Upper lobe of left lung (tissue), 6 donors: ENCODE measurements around the gene NMNAT1. TPM values are rescaled to one million over a fixed set of nuclear protein-coding genes. Genes with fewer than 3 reads are reported as not detected.
"Not testable (repeated sequence)": the region's sequence is repeated elsewhere in the genome, so short reads cannot be mapped to it uniquely, and the experiment has no call there.

Source experiments
- ATAC-seq, 2 donors: fragments of 200-7000 bp; cut with Tn5 transposase; one replicate each; pipeline ENCODE4 v1.9.1; 2022; ENCODE audit warnings: mild to moderate bottlenecking in 2 of 2, moderate library complexity in 2 of 2; ENCODE audit not compliant: low FRiP score in 2 of 2
- DNase-seq, 2 donors: peaks; one replicate each; pipeline ENCODE4 v3.0.0-alpha.2; 2019 to 2020
- H3K27ac ChIP-seq, 4 donors: fragments of 200-600 bp; sonication (generic); one replicate each; pipeline ENCODE4 v1.5.1; 2016 to 2019
- H3K27me3 ChIP-seq, 4 donors: fragments of 200-600 bp; sonication (generic); one replicate each; pipeline ENCODE4 v1.5.1; 2017 to 2019
- H3K36me3 ChIP-seq, 4 donors: fragments of 200-600 bp; sonication (generic); one replicate each; pipeline ENCODE4 v1.5.1; 2016 to 2019
- H3K4me1 ChIP-seq, 4 donors: fragments of 200-600 bp; sonication (generic); one replicate each; pipeline ENCODE4 v1.5.1; 2018 to 2019
- H3K4me3 ChIP-seq, 4 donors: fragments of 200-600 bp; sonication (generic); one replicate each; pipeline ENCODE4 v1.5.1; 2017 to 2019; ENCODE audit warnings: mild to moderate bottlenecking in 2 of 4, moderate library complexity in 1 of 4
- H3K9me3 ChIP-seq, 4 donors: fragments of 200-600 bp; sonication (generic); one replicate each; pipeline ENCODE4 v1.5.1; 2018 to 2019
- EP300 ChIP-seq, 4 donors: sonication (generic); formaldehyde crosslinking; IDR thresholded peaks; one replicate each; pipeline ENCODE4 v1.5.1; 2017; ENCODE audit warnings: antibody characterized with exemption in 4 of 4, control low read depth in 2 of 4
- POLR2A ChIP-seq, 4 donors: fragments of 450-650 bp; IDR thresholded peaks; one replicate each; pipeline ENCODE4 v1.5.1; 2016 to 2017; ENCODE audit warnings: antibody characterized with exemption in 4 of 4, mild to moderate bottlenecking in 2 of 4
- POLR2AphosphoS5 ChIP-seq, 2 donors: sonication (generic); formaldehyde crosslinking; IDR thresholded peaks; one replicate each; pipeline ENCODE4 v1.5.1; 2017; ENCODE audit warnings: antibody characterized with exemption in 2 of 2
- WGBS, 2 donors: methylation state at CpG; one replicate each; pipeline ENCODE4 v1.1.5; 2017 to 2018; 5-methylcytosine and 5-hydroxymethylcytosine counted together
- total RNA-seq, 6 donors: library from RNA; depleted of rRNA in 4 of 6; stranded (reverse); fragments of >200 nt in 4 of 6; gene quantifications; one replicate each; pipeline versions ENCODE4 v1.1.0 to v1.2.1, GENCODE V29; 2016 to 2021
- TF ChIP-seq, protein P1 (sequence below), 6 experiments: fragments of 450-650 bp in 4 of 6; fragments of 200-600 bp in 2 of 6; sonication (generic) in 2 of 6; IDR thresholded peaks; one replicate each; pipeline ENCODE4 v1.5.1; 2016 to 2019; ENCODE audit warnings: antibody characterized with exemption in 6 of 6
- donor health status: DM: no; HTN: no; CAD: no; lungs with moderate emphysema.
- donor health status: DM: no; HTN: yes; CAD: no; lungs with severe emphysema.

NMNAT1 gene
- total RNA-seq, 6 donors from 2014 or later, result 4.6 to 13.6 (median 8.5) TPM

DNA sequence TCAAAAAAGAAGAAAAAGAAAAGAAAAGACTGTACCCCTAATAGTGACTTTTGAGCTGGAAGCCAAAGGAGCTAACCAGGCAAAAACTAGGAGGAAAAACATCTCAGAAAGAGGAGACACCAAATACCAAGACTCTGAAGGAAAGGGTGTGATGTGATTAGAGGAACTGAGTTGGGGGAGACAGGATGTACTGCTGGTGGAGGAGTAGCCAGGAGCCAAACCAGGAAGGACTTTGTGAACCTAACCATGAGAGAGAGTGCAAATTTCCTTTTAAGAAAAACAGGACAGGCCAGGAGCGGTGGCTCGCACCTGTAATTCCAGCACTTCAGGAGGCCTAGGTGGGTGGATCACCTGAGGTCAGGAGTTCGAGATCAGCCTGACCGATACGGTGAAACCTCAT, 49.6 kb downstream of the NMNAT1 start:
- no peak for ATAC-seq
- DNase-seq, result no peak
- no peaks in the 10 kb centered on the region for H3K9me3 ChIP-seq
- TF ChIP-seq POLR2A (IDR thresholded peaks at IDR 0.05) (no peak), POLR2AphosphoS5 (IDR thresholded peaks at IDR 0.05) (no peak), EP300 (IDR thresholded peaks at IDR 0.05) (no peak)
- TF ChIP-seq, protein P1, sequence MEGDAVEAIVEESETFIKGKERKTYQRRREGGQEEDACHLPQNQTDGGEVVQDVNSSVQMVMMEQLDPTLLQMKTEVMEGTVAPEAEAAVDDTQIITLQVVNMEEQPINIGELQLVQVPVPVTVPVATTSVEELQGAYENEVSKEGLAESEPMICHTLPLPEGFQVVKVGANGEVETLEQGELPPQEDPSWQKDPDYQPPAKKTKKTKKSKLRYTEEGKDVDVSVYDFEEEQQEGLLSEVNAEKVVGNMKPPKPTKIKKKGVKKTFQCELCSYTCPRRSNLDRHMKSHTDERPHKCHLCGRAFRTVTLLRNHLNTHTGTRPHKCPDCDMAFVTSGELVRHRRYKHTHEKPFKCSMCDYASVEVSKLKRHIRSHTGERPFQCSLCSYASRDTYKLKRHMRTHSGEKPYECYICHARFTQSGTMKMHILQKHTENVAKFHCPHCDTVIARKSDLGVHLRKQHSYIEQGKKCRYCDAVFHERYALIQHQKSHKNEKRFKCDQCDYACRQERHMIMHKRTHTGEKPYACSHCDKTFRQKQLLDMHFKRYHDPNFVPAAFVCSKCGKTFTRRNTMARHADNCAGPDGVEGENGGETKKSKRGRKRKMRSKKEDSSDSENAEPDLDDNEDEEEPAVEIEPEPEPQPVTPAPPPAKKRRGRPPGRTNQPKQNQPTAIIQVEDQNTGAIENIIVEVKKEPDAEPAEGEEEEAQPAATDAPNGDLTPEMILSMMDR (IDR thresholded peaks at IDR 0.05), result no peak
- no peaks in the 10 kb centered on the region for H3K36me3 ChIP-seq
- no peak overlapping the region for H3K4me3 ChIP-seq
- 76 to 81% methylated on average over 5 of the region's 5 CpGs for WGBS, 2 donors
- peaks cover 11 to 27% (median 13%) of the 10 kb centered on the region in 4 donors for H3K4me1 ChIP-seq
- peak overlapping the region in 1 of 4 donors; percentile 51 for H3K27ac ChIP-seq
- peaks cover 0 to 11% (median 9%) of the 10 kb centered on the region in 4 donors for H3K27me3 ChIP-seq

DNA sequence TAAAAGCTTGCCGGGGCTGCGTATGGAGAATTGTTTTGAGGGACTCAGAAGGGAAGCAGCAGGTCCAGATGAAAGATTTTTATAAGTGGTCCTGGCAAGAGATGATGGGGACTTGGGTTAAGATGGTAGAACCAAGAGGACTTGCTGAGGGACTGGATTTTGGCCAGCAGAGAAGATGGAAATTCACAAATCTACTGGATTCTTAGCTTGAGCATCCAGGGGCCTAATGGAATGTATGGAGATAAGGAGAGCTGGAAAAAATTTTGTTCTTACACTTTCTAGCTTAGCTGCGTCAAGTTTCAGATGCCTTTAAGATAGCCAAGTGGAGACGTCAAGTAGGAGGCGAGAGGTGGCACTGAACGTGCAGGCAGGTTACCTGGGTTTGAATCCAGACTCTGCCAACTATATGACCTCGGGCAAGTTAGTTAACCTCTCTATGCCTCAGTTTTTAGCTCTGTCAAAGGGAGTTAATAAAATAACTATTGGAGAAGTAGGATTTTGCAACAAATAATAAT, 50.3 kb downstream of the NMNAT1 start:
- Histone ChIP-seq H3K4me3 (no peak overlapping the region), H3K27me3 (peaks cover 0 to 12% (median 11%) of the 10 kb centered on the region in 4 donors), H3K9me3 (no peaks in the 10 kb centered on the region), H3K4me1 (peaks cover 13 to 30% (median 15%) of the 10 kb centered on the region in 4 donors), H3K36me3 (no peaks in the 10 kb centered on the region), H3K27ac (peak overlapping the region in 1 of 4 donors; percentile 51)
- DNase-seq, result no peak
- 71 to 74% methylated on average over 7 of the region's 7 CpGs for WGBS, 2 donors
- no peak for TF ChIP-seq POLR2AphosphoS5 (IDR thresholded peaks at IDR 0.05)
- TF ChIP-seq EP300 (IDR thresholded peaks at IDR 0.05), result no peak
- TF ChIP-seq POLR2A (IDR thresholded peaks at IDR 0.05), result no peak
- TF ChIP-seq, protein P1 (IDR thresholded peaks at IDR 0.05), result no peak
- no peak for ATAC-seq

DNA sequence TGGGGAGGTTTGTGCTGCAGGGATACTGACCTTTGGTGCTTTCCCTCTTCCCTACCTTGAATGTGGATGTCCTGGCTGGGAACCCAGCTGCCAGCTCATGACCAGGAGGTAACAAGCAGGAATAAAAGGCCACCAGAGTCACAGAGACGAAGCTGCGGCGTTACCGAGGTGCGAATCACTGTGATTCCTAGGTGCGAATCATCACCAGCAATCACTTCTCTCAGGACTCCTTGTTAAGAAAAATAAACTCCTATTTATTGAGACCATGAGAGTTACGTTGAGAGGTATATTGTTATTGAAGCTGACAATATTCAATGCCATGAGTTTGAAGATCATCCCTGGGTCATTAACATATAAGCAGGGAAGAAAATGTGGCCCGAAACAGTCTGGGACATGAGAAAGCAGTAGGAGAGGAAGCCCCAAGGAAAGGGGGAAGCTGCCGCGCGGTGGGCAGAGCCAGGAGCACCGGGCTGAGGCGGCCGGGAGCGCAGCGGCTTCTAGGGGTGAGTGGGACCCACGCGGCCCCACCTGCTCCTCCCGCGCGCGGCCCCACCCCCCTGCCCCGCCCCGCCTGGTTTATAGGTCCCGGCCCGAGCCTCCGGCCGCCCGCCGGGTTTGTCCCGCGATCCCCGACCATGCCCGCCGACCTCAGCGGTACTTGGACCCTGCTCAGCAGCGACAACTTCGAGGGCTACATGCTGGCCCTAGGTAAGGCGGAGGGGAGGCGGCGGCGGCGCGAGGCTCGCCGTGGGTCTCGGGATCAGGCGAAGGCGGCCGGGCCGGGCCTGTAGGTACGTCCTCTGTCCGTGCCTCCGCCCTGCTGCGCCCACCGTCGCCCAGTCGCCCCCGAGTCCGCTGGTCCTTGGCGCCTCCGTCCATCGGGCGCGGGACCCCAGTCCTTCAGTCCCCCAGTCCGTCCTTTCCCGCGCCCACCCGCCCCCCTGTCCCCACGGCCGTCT, 53.6 kb downstream of the NMNAT1 start, which contains the start of gene RBP7:
TSS of gene RBP7 (plus strand) at position 605 of the 959 bp plus-strand sequence. CDS start at position 636, 31 bp downstream.
- WGBS, 2 donors, result 10 to 18% methylated on average over 18 to 50 of the region's 71 CpGs
- peak in 1 of 2 donors; percentile 75 for ATAC-seq

DNA sequence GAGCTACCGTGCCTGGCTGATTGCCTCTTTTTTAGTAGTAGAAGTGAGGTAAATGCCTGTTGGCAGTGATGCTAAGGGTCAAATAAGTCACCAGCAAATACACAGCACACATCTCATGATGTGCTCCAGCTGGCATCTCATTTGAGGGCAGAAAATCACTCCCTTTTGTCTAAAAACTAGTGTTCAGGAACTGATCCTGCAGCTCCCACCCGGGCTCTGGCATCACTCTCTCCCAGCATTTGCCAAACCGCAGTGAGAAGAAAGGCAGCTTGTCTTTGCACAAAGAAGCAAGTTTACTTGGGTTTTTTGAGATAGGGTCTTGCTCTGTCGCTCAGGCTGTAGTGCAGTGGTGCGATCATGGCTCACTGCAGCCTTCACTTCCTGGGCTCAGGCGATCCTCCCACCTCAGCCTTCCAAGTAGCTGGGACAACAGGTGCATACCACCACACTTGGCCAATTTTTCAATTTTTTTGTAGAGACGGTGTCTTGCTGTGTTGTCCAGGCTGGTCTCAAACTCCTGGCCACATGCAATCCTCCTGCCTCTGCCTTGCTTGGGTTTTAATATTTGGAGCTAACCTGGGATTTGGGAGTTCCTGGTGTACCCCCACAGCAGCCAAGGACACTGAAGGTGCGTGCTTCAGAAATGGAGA, 57.9 kb downstream of the NMNAT1 start:
- ATAC-seq (no peak), DNase-seq (no peak)
- Histone ChIP-seq H3K27ac (no peak overlapping the region), H3K36me3 (no peaks in the 10 kb centered on the region), H3K9me3 (peaks cover 0 to 3% (median 0%) of the 10 kb centered on the region in 4 donors), H3K4me3 (no peak overlapping the region), H3K4me1 (peaks cover 13 to 16% (median 14%) of the 10 kb centered on the region in 4 donors), H3K27me3 (peaks cover 0 to 16% (median 11%) of the 10 kb centered on the region in 4 donors)
- 81 to 82% methylated on average over 8 of the region's 8 CpGs for WGBS, 2 donors
- TF ChIP-seq EP300 (IDR thresholded peaks at IDR 0.05), result no peak
- no peak for TF ChIP-seq POLR2A (IDR thresholded peaks at IDR 0.05)

More for the DNA sequence above, 53.6 kb downstream of the NMNAT1 start, which contains the start of gene RBP7:
- H3K36me3 ChIP-seq, result no peaks in the 10 kb centered on the region
- H3K9me3 ChIP-seq, result peaks cover 0 to 3% (median 0%) of the 10 kb centered on the region in 4 donors
- peak; percentile 65 to 89 for DNase-seq
- TF ChIP-seq POLR2AphosphoS5 (IDR thresholded peaks at IDR 0.05) (no peak), POLR2A (IDR thresholded peaks at IDR 0.05) (no peak), EP300 (IDR thresholded peaks at IDR 0.05) (no peak)
- TF ChIP-seq, protein P1 (IDR thresholded peaks at IDR 0.05), result no peak
- H3K4me3 ChIP-seq, result peak within 1 kb of the TSS; percentile 35 to 58 (median 51)
- H3K4me1 ChIP-seq, result peaks cover 13 to 16% (median 14%) of the 10 kb centered on the region in 4 donors
- peaks cover 0 to 16% (median 11%) of the 10 kb centered on the region in 4 donors for H3K27me3 ChIP-seq
- H3K27ac ChIP-seq, result peak within 1 kb of the TSS in 2 of 4 donors; percentile 44 to 49

DNA sequence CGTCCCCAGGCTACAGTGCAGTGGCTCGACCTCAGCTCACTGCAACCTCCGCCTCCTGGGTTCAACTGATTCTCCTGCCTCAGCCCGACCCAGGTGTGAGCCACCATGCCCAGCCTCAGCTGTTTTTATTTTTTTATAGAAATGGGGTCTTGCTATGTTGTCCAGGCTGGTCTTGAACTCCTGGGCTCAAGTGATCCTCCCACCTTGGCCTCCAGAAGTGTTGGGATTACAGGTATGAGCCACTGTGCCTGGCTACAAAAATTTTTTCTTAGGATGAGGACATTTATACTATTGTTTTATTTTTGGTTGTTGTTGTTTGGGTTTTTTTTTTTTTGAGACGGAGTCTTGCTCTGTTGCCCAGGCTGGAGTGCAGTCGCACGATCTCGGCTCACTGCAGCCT, 62.0 kb downstream of the NMNAT1 start:
- H3K27ac ChIP-seq, DNase-seq, H3K36me3 ChIP-seq, H3K9me3 ChIP-seq, H3K27me3 ChIP-seq, ATAC-seq, H3K4me3 ChIP-seq, H3K4me1 ChIP-seq: not testable (repeated sequence)
- WGBS, 2 donors, result 89 to 91% methylated on average over 8 of the region's 8 CpGs
